IPS-18a (cell line): ENCODE measurements around the gene ATP10B.

Experiments used
- H3K27ac ChIP-seq: one replicate; pipeline ENCODE4 v1.5.1; 2013; ENCODE audit warnings: low read length
- H3K27me3 ChIP-seq: one replicate; pipeline ENCODE4 v1.6.1; 2013; ENCODE audit warnings: mild to moderate bottlenecking, low read length; ENCODE audit not compliant: control insufficient read depth, insufficient read depth
- H3K36me3 ChIP-seq: one replicate; pipeline ENCODE4 v1.6.1; 2013; ENCODE audit warnings: low read depth, low read length; ENCODE audit not compliant: control insufficient read depth
- H3K4me1 ChIP-seq: one replicate; pipeline ENCODE4 v1.6.1; 2013; ENCODE audit warnings: low read depth, low read length; ENCODE audit not compliant: control insufficient read depth
- H3K4me3 ChIP-seq: one replicate; pipeline ENCODE4 v1.5.1; 2013; ENCODE audit warnings: low read length
- H3K9ac ChIP-seq: one replicate; pipeline ENCODE4 v1.6.1; 2013; ENCODE audit warnings: mild to moderate bottlenecking, low read length, moderate library complexity
- H3K9me3 ChIP-seq: one replicate; pipeline ENCODE4 v1.6.1; 2013; ENCODE audit warnings: low read depth, low read length; ENCODE audit not compliant: control insufficient read depth

ATP10B gene

DNA sequence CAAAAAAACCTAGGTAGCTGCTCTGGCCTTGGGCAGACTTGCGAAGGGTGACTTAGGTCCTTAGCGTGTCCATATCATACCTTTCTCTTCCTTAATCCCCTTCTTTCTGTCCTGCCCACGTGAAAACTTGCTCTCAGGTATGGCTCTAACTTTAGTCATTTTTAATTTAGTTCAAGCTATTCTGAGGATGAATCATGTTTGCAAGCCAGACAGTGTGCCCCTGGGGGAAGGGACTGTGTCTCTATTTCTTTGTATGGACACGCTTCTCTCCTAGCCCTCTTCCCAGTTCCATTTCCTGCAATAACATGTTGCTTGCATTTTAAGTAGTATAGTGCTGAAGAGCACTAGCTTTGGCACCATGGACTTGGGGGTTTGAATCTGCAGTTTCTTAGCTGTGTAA lies 309.7 kb downstream of the ATP10B start:
- Histone ChIP-seq H3K9me3 (no peaks in the 10 kb centered on the region), H3K4me1 (no peaks in the 10 kb centered on the region), H3K27me3 (no peaks in the 10 kb centered on the region), H3K27ac (no peak overlapping the region), H3K9ac (no peak overlapping the region), H3K36me3 (no peaks in the 10 kb centered on the region), H3K4me3 (no peak overlapping the region)

DNA sequence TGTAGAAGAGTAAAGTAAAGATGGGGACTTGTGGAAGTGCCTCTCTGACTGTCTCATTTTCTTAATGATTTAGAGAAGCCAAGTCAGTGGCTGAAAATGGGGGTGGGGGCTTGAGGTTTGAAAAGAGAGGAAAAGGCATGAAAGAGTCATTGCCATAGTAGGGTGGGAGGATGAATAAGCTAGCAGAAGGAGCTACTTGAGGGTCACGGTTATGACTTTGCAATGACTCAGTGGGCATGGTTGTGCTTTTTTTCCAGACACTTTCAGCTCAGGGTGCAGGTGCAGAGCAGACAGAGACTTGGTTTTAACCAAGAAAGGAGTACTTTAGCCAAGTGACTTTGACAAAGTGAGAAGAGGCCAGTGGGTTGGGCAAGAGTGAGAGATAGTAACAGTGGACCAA lies 312.6 kb downstream of the ATP10B start:
- Histone ChIP-seq H3K36me3 (no peaks in the 10 kb centered on the region), H3K27ac (no peak overlapping the region), H3K9me3 (no peaks in the 10 kb centered on the region), H3K4me3 (no peak overlapping the region), H3K4me1 (peaks cover 4% of the 10 kb centered on the region), H3K9ac (no peak overlapping the region), H3K27me3 (no peaks in the 10 kb centered on the region)

DNA sequence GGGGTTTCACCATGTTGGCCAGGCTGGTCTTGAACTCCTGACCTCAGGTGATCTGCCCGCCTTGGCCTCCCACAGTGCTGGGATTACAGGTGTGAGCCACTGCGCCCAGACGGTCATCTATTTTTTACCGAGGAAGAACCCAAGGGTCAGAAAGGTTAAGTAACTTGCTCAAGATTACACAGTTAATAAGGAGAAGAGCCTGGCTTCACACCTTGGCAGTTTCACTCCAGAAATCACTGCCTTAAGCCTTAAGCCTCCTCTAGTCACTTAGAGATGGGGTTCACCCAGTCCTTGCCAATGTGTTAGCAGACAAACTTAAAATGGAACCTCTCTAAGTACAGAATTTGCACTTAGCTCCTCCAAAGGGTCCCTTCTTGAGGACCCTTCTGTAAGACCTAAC lies 314.1 kb downstream of the ATP10B start:
- no peak overlapping the region for H3K4me3 ChIP-seq
- no peak overlapping the region for H3K27ac ChIP-seq
- no peak overlapping the region for H3K9ac ChIP-seq

DNA sequence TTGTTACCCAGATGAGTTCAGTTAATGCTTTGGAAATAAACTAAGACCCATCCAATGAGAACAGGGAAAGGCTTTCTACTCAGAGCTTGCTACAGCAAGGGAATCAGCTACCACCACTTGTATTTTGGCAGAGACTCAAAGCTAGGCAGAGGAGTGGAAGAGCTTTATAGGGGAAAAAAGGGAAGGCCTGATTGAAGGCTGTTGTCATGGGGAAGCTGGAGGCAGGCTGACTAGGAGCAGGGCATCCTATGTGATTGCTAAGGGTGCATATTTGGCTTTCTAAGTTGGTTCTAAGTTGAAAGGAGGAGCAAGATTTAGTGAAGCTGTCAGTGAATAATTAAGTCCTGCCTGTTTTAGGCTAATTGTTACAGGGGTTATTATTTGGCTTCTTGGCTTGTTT lies 314.9 kb downstream of the ATP10B start:
- Histone ChIP-seq H3K27ac (no peak overlapping the region), H3K36me3 (no peaks in the 10 kb centered on the region), H3K9me3 (no peaks in the 10 kb centered on the region), H3K27me3 (no peaks in the 10 kb centered on the region), H3K4me1 (peaks cover 4% of the 10 kb centered on the region), H3K9ac (no peak overlapping the region), H3K4me3 (no peak overlapping the region)

More for the DNA sequence above, 314.1 kb downstream of the ATP10B start:
- no peaks in the 10 kb centered on the region for H3K9me3 ChIP-seq
- H3K36me3 ChIP-seq, result no peaks in the 10 kb centered on the region
- H3K4me1 ChIP-seq, result peaks cover 4% of the 10 kb centered on the region
- H3K27me3 ChIP-seq, result no peaks in the 10 kb centered on the region

DNA sequence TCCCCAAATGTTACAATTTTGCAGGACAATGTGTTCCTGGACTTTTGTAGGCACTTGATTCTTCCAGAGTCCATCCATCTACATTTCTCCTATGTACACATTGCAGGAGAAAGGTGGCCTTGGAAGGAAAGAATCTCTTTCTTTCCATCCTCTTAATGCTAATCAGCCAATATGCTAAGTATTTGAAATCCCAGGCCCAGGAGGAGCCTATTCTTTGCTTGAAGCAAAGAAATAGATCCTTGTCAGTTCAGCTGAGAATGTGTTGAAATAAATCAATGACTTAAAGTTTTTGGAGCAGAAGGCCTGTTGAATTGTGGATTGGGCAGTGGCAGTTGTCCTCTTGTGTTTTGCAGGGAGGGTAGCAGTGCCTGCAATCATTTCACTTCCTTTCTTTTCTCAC lies 317.1 kb downstream of the ATP10B start:
- no peak overlapping the region for H3K9ac ChIP-seq
- no peaks in the 10 kb centered on the region for H3K36me3 ChIP-seq
- no peak overlapping the region for H3K27ac ChIP-seq
- no peak overlapping the region for H3K4me3 ChIP-seq
- H3K27me3 ChIP-seq, result no peaks in the 10 kb centered on the region
- H3K4me1 ChIP-seq, result peaks cover 4% of the 10 kb centered on the region
- no peaks in the 10 kb centered on the region for H3K9me3 ChIP-seq

DNA sequence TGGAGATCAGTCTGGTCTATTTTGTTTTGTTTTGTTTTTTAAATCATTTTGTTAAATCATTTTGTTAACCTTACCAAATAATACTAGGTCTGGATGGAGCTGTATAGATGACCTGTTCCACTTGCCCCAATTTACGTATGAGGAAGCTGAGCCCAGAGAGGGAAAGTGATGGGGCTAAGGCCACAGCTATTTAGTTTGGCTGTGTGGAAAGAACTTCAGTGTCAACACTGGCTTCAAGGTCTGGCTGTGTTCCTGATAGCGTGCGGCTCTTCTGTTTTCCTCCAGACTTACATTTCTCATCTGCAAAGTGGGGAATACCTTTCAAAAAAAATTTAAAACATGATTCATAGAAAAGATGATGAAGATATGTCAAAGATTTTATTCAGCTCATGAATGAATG lies 317.9 kb downstream of the ATP10B start:
- Histone ChIP-seq H3K9me3 (no peaks in the 10 kb centered on the region), H3K27ac (no peak overlapping the region)

DNA sequence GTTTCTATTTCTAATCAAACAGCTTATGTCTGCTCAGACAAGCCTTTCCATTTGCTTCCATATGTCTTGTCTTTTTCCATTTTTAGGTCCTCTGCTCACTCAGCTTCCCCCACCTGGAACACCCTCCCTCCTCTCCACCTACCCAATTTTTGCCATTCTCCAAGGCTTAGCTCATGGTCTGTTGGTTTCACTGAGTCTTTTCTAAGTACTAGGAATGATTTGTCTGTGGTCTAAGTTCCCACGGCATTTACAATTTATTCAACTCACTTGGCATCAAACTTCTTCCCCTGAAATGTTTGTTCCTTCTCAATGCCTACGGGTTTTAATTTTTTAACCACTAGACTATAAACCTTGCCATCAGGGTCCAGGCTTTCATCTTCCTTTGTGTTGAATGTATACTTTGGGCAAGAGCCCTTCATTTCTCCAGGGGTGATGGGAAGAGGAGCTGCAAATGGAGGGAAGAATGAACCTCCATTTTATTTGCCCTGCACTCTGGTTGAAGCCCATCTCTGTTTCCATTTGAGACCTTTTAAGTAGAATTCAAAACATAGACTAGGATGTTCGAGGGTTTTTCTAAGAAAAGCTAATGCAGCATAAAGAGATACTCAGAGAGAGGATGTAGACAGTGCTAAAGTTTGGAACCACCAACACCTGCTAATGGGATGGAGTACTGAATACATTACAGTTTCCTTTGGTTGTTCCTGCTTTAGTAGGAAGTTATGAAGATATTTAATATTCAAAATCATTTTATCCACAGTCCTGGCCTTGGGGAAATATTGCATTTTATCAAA lies 326.3 kb downstream of the ATP10B start:
- Histone ChIP-seq H3K4me3 (no peak overlapping the region), H3K27ac (no peak overlapping the region), H3K9me3 (no peaks in the 10 kb centered on the region), H3K36me3 (no peaks in the 10 kb centered on the region), H3K4me1 (peaks cover 3% of the 10 kb centered on the region), H3K27me3 (no peaks in the 10 kb centered on the region), H3K9ac (no peak overlapping the region)

More for the DNA sequence above, 317.9 kb downstream of the ATP10B start:
- no peak overlapping the region for H3K4me3 ChIP-seq
- no peak overlapping the region for H3K9ac ChIP-seq
- peaks cover 4% of the 10 kb centered on the region for H3K4me1 ChIP-seq
- no peaks in the 10 kb centered on the region for H3K27me3 ChIP-seq
- H3K36me3 ChIP-seq, result no peaks in the 10 kb centered on the region

DNA sequence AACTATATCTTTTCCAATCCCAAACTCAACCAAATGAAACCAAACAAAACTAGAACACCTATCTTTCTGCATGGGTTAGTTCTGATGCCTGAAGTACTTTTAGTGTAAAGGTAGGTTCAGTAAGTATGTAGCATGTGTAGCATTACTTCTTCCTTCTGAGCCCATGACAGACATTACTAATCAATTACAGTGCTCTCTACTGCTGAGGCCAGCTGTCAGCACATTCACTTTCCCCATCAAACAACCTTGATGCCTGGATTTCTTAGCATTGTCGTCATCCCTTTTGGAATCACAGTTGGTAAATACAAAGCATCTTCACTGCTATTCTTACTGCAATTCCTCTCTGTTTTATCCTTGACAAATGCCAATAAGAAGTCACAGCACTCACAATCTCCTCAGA lies 327.2 kb downstream of the ATP10B start:
- Histone ChIP-seq H3K27me3 (no peaks in the 10 kb centered on the region), H3K4me3 (no peak overlapping the region), H3K36me3 (no peaks in the 10 kb centered on the region), H3K4me1 (peaks cover 3% of the 10 kb centered on the region), H3K27ac (no peak overlapping the region), H3K9me3 (no peaks in the 10 kb centered on the region), H3K9ac (no peak overlapping the region)

DNA sequence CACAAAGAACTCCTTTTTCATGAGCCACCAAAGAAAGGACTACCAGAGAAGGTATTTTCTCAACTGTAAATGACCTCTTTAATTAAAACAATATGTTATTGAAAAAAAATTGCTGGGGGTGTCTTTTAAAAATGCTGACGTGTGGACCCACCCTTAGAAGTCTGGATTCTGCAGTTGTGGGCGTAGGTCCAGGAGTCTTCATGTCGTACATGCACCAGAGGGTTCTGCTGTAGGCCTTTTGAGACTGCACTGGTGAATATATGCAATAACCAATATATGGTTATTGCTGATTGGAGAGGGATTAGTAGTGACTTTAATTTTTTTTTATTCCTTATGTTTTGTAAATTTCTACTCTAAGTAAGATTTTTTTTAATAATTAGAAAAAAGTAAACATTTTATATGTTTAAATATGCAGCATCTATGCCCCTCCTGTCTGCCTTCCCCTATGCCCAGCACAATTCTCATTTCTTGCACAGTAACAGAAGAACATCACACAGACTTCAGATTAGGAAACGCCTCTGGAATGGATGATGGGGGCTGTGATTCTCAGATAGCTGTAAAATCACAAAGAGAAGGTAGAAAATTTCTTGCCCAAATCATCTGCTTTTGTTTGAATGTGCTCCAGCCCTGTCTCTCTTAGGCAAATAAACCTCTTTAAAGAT lies 328.4 kb downstream of the ATP10B start:
- no peaks in the 10 kb centered on the region for H3K9me3 ChIP-seq
- no peak overlapping the region for H3K27ac ChIP-seq
- H3K4me1 ChIP-seq, result peaks cover 3% of the 10 kb centered on the region

DNA sequence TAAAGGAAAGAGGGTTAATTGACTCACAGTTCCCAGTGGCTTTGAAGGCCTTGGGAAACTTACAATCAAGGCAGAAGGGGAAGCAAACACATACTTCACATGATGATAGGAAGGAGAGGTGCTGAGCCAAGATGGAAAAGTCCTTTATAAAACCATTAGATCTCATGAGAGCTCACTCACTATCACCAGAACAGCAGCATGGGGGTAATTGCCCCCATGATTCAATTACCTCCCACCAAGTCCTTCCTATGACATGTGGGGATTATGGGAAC lies 330.7 kb downstream of the ATP10B start:
- Histone ChIP-seq H3K9me3 (no peaks in the 10 kb centered on the region), H3K4me3 (no peak overlapping the region), H3K36me3 (no peaks in the 10 kb centered on the region), H3K9ac (no peak overlapping the region), H3K27me3 (no peaks in the 10 kb centered on the region), H3K27ac (no peak overlapping the region), H3K4me1 (peaks cover 3% of the 10 kb centered on the region)

More for the DNA sequence above, 328.4 kb downstream of the ATP10B start:
- Histone ChIP-seq H3K9ac (no peak overlapping the region), H3K4me3 (no peak overlapping the region), H3K27me3 (no peaks in the 10 kb centered on the region), H3K36me3 (no peaks in the 10 kb centered on the region)

DNA sequence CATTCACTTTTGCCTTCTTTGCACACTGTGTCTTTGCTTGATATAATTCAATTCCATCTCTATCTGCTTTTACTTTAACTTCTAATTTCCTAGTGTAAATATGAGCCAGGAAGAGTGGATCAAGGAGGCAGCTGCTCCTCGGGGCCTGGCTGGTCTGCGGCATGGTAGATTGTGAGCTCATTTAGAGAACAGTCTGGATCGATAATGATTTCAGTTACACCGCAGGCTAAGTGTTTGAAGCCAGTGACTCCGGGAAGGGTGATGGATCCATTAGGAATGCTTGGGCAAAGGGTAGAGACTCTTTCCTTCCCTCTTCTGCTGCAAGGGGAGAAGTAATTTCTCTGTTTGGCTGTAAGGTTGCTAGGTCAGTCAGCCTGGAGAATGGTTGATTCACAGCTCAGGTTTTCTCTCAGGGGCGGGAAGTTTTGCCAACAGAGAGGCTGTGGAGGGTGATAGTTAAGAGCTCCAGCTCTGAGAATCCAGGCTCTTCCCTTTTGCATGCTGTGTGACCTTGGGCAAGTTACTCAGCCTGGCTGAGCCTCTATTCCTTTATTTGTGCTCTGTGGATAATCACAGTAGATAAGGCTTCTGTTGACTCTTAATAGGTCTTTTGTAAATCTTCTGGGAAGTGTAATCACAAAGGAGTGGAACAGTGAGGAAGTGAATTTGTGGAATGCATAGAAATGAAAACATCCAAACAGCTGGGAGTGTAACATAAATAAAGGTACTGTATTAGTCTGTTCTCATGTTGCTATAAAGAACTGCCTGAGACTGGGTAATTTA lies 331.2 kb downstream of the ATP10B start:
- Histone ChIP-seq H3K36me3 (no peaks in the 10 kb centered on the region), H3K9ac (no peak overlapping the region), H3K27me3 (no peaks in the 10 kb centered on the region), H3K27ac (no peak overlapping the region), H3K4me3 (no peak overlapping the region), H3K4me1 (peaks cover 3% of the 10 kb centered on the region), H3K9me3 (no peaks in the 10 kb centered on the region)
